Limb (tissue), 2 donors: Measurements from ENCODE around the gene CPZ.

Source experiments
- DNase-seq, 2 donors: peaks; one replicate each; pipeline ENCODE4 v3.0.0-alpha.2; 2016; ENCODE audit errors: extremely low spot score in 2 of 2

CPZ gene

DNA sequence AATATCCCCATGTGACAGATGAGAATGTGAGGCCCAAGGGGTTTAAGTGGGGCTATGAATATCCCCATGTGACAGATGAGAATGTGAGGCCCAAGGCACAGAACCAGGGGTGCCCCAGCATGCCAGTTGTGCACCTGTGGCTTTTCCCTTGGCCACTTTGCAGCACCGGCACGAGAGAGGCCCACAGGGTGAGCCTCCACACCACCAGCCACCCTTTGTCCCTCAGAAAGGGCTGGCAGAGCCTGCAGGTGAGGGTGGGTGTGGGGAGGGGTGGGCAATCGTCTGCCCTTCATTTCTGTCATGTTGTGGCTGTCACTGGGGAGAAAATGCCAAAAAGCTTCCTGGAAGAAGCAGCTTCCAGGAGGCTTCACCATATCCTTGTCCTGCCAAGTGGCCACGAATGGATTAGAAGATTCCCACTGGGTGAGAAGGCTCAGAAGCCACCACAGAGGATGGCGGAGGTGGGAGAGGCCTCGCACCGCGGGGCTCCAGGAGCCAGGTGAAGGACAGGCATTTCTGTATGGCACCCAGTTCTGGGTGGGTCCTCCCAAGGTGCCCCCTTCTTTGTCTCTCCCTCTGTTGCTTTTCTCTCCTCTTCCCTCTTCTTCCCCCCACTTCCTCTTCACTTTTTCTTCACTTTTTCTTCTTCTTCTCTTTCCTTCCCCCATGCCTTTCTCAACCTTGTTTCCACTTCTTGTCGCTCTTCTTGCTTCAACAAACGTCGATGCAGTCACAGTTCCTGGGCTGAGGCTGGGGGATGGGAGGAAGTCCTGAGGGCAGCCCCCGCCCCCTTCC lies 12.8 kb upstream of the CPZ start:
- peak in 1 of 2 donors; percentile 24 for DNase-seq

DNA sequence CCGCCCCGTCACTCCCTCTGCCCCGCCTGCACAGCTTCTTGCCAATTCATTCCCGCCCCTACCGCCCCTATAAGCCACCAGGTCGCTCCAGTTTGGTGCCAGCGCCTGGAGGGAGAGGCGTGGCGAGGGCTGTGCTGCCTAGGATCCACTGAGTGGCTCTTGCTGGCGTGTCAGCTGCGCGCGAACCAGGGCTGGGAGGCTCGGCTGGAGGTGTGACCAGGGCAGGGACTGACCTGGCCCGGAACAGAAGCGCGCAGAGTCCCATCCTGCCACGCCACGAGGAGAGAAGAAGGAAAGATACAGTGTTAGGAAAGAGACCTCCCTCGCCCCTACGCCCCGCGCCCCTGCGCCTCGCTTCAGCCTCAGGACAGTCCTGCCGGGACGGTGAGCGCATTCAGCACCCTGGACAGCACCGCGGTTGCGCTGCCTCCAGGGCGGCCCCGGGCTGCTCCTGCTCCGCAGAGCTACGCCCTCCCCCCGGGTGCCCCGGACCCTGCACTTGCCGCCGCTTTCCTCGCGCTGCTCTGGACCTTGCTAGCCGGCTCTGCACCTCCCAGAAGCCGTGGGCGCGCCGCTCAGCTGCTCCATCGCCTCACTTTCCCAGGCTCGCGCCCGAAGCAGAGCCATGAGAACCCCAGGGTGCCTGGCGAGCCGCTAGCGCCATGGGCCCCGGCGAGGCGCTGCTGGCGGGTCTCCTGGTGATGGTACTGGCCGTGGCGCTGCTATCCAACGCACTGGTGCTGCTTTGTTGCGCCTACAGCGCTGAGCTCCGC lies 12.1 kb upstream of the CPZ start, which contains the start of gene GPR78:
Gene GPR78 (plus strand): TSS at position 72 of the 773 bp plus-strand sequence. CDS start 591 bp downstream, at position 663.
- peak; percentile 63 to 86 for DNase-seq

DNA sequence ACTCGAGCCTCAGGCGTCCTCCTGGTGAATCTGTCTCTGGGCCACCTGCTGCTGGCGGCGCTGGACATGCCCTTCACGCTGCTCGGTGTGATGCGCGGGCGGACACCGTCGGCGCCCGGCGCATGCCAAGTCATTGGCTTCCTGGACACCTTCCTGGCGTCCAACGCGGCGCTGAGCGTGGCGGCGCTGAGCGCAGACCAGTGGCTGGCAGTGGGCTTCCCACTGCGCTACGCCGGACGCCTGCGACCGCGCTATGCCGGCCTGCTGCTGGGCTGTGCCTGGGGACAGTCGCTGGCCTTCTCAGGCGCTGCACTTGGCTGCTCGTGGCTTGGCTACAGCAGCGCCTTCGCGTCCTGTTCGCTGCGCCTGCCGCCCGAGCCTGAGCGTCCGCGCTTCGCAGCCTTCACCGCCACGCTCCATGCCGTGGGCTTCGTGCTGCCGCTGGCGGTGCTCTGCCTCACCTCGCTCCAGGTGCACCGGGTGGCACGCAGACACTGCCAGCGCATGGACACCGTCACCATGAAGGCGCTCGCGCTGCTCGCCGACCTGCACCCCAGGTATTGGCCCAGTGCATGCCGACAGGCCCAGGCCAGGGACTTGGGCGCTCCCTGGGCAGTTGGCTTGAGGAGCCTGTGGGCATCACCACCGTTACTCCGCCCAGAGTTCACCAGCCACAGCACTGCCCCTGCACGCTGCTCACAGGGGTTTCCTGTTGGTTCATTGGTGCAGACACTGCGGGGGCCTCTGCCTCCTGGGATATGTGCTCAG lies 11.3 kb upstream of the CPZ start:
- peak in 1 of 2 donors; percentile 18 for DNase-seq

DNA sequence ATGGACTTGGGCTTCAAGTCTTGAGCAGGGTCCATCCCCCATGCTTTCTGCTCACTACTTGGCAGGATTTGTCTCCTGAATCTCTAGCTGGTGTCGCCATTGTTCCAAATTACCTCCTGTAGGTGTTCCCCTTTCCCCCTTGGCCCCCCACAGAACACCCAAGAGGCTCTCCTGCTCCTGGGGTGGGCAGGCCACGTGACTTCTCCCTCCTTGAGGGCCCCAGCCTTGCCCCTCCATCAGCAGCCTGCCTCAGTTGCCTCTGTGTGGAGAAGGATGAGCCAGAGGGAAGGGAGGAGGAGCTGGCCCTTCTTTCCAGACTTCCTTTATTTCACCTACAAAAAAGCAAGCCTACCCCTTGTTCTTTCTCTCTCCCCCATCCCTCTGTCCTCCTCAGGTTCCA lies 10.5 kb upstream of the CPZ start:
- peak in 1 of 2 donors; percentile 12 for DNase-seq

DNA sequence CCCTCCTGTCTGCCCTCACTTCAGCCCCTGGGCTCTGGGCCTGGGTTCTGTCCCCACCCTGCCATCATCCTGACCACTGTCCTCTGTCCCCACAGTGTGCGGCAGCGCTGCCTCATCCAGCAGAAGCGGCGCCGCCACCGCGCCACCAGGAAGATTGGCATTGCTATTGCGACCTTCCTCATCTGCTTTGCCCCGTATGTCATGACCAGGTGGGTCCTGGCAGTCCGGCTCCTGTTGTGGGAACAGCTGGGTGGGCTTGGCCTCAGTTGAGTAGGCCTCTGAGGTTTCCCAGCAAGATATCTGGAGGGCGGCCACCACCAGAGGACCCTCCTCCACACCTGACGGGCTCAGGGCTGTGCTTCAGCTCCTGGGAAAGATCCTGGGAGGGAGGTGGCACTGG lies 10.1 kb upstream of the CPZ start:
- DNase-seq = peak in 1 of 2 donors; percentile 9

DNA sequence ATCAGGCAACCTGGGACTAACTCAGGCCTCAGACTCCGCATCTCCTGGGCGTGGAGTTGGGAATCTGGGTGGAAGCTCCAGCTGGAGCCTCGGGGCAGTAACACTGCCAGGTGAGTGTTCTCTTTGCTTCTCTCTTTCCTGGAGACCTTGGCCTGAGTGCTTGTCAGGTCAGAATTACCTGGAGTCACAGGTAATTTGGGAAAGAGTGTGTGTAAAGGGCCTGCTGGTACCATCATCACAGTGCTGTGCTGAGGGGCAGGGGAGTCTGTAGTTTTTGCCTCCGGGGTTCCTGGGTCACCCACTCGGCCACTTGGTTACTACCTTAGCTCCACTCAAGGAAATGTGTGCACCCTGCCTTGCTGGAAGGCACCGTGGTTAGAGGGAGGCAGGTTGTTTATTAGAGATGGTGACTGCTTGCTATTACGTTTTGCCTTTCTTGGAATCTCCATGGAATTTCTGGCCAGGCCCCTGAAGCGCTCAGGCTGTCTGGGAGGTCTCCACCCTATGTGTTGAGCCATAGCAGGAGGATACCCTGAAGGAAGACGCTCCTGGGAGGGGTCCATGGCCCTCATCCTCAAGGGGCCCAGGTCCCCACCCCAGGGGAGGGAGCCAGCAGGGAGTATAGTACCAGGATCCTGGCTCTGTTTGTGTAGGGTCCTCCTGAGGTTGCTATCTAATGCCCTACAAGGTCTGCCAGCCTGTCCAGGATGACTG lies 9.5 kb upstream of the CPZ start:
- peak in 1 of 2 donors; percentile 22 for DNase-seq

DNA sequence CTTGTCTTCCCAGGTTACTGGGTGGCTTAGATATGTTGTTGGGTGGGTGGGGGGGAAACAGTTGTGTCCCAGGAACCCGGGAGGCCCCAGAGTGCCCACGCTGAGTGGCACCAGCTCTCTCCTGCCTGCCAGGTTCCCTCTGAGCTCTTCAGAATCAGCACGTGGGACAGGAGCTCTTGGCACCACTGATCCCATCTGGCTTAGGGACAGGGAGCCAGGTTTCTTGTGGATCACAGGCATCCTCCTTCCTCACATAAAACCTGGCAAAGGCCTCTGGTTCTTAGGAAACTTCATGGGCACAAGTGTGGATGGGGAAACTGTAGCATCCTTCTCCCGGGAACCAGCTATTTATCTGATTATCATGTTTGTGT lies 8.9 kb upstream of the CPZ start:
- peak in 1 of 2 donors; percentile 1 for DNase-seq

DNA sequence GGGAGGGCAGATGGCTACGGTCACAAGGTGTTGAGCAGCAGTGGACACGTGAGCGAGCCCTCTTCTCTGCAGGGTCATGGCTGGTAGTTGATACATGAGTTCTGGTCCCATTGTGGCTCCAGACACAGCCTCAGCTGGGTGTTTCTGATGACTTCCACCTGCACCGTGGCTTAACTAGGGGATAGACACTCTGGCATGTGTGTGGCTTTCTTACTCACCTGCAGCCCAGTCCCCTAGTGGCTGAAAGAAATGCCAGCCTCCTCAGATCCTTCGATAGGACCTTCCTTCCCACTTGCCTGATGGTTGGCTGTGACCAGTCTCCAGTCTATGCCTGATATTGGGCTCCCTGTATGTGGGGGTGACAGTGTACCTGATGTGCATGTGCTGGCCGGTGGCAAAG lies 7.4 kb upstream of the CPZ start:
- DNase-seq = no peak

DNA sequence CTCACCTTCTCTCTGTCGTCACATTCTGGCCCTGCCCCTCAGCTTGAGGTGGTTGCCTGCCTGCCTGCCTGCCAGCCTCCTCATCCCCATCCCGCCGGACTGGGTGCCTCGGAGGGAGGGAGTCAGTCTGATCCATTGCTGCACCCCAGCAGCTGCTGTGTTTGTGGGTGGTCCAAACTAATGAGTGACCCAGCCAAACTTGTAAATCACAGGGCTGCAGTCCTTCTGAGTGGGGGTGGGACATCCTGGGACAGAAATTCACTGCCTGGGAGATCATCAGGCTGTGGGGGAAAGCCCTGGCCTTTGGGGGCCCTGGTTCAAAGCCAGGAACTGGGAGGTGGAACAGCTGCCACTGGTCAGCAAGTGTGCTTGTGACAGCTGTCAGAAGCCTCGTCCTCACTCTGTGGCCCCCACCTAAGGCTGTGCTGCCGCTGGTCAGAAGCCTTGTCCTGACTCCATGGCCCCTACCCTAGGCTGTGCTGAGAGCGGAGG lies 6.8 kb upstream of the CPZ start:
- no peak for DNase-seq

DNA sequence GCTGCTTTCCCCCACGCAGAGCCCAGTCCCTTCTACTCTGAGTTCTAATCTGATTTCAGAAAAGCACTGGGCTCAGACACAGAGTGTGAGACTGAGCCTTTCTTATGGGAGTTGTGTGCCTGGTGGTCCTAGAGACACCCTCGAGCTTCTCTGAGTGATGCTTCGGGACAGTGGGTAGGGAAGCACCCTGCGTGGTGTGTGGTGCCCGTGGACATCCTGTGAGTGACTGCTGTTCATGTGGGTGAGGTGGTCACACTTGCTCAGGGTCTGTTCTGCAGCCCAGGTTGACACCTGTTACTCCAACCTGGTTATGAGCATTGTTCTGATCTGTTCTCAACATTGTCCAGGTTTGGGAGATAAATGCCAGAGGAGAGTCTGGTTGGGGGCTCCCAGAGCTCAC lies 6.3 kb upstream of the CPZ start:
- DNase-seq = no peak

DNA sequence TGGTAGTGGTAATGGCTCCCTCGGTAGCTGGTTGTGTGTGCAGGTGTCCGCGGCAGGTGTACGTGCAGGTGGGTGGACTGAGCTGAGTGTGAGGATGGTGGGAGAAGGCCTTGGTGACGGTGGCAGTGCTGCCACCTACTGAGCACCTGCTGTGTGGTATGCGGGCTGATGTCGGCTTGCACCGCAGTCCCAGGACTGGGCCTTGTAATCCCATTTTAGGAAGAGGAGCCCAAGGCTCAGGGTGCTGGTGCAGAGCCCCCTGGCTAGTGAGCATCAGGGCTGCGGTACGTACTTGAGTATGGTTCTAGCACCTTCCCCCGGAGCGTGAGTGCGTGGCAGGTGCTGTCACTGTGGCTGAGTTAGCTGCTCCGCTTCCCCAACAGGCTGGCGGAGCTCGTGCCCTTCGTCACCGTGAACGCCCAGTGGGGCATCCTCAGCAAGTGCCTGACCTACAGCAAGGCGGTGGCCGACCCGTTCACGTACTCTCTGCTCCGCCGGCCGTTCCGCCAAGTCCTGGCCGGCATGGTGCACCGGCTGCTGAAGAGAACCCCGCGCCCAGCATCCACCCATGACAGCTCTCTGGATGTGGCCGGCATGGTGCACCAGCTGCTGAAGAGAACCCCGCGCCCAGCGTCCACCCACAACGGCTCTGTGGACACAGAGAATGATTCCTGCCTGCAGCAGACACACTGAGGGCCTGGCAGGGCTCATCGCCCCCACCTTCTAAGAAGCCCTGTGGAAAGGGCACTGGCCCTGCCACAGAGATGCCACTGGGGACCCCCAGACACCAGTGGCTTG lies 5.7 kb upstream of the CPZ start:
- no peak for DNase-seq

DNA sequence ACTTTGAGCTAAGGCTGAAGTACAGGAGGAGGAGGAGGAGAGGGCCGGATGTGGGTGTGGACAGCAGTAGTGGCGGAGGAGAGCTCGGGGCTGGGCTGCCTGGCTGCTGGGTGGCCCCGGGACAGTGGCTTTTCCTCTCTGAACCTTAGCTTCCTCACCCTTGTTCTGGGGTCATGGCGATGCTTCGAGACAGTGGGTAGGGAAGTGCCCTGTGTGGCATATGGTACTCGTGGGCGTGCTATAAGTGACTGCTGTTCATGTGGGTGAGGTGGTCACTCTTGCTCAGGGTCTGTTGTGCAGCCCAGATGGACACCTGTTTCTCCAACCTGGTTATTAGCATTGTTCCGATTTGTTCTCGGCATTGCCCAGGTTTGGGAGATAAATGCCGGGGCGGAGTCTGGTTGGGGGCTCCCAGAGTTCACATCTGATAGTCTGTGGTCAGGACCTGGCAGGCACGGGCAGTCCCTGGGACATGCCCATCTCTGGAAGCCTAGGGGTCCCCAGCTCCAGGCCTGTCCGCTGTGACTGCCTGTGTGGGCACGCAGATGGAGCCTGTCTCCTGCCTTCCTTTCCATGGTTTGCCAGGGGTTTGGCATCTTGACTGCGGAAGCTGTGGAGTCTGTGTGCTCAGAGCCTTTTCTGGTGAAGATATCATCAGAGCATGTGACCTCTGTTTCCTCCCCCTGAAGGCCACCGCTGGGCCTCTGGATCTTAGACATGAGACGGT lies 4.9 kb upstream of the CPZ start:
- DNase-seq = peak in 1 of 2 donors; percentile 8

DNA sequence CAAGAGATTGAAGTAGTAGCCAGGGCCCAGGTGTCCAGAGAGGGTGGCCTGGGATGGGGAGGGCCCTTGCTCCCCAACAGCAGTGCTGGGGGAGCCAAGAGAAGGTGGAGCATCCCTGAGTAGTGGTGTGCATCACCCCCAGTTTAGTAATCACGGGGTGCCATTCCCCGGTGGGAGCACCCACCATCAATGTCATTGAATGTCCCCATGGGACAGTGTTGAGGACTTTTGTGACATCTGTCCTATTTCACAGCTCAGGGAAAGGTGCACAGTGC lies 4.4 kb upstream of the CPZ start:
- no peak for DNase-seq

DNA sequence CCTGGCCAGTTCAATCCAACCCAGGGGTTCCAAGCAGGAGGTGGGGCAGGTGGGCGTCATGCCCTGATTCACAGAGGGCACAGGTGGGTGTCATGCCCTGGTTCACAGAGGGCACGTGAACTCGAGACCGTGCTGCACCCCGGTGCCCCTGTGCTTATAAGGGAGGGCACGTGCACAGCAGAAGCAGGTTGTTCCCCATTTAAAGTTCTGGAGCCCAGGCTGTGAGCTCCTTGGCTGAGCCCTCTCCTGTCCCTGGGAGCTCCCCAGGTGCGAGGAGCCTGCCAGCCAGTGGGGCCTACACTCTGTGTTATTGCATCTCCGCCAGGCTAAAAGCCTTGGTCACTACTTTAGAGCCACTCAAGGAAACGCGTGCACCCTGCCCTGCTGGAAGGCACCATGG lies 3.2 kb upstream of the CPZ start:
- DNase-seq = no peak

DNA sequence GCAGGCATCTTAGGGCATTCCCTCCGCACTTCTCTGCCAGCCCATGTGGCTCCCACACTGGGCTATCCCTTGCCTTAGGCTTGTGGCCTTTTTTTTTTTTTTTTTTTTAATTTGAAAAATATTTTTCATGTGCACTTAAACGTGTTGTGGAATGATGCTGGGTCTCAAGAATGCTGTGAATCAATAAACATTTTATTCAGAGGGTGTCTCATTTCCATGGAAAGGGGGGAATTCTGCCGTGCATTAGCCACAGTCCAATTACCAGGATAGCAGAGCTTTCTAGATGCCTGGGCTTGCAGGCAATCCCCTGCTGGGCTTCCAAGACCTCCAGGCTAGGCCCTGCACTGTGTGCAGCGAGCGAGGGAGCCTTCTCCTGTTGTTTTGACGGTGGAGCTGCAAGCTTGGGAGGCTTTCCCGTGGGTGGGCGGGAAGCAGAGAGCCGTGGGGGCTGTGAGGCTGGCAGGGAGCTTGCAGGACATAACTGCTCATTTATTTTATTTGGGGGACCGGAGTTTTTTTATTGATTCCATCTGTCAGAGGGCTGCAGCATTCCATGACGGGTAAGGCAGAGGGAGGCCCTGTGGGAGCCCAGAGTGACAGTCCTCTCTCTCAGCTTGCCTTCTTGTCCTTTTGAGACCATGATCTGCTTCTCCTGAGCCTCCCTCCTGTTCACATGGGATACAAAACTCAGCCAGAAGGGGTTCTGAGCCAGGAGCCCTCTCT lies 2.6 kb upstream of the CPZ start:
- DNase-seq = no peak

DNA sequence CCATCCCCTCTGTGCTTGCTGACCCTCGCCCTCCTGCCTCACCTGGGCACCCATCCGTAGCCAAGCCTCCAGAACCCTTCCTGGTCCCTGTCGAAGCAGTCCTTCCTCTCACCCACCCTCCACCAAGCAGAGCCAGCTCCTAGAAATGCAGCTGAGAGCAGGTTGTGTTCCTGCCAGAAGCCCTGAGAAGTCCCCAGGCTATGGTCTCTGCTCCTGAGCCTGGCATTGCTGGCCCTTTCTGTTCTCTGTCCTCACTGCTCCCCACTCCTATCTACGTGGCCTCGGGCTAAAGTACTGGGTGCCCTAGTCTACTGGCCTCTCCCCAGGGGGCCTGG lies 2.1 kb upstream of the CPZ start:
- DNase-seq = no peak

DNA sequence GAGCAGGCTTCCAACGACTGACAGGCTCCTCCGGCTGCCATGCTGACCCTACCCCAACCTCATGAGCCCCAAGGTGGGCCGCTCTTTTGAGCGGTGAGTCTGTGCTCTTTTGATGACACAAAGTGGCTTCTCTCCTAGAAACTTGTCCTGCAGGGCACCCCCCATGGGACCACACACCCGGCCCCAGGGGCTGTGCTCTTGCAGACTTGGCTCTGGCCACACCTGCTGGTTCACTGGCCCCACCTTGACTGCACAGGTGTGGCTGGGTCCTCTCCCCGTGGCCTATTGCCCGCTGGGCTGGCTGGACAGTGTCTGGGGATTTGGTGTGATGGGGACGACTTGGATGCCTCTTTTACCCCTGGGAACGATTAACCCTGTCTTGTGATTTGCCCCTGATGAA lies 1.5 kb upstream of the CPZ start:
- no peak for DNase-seq

DNA sequence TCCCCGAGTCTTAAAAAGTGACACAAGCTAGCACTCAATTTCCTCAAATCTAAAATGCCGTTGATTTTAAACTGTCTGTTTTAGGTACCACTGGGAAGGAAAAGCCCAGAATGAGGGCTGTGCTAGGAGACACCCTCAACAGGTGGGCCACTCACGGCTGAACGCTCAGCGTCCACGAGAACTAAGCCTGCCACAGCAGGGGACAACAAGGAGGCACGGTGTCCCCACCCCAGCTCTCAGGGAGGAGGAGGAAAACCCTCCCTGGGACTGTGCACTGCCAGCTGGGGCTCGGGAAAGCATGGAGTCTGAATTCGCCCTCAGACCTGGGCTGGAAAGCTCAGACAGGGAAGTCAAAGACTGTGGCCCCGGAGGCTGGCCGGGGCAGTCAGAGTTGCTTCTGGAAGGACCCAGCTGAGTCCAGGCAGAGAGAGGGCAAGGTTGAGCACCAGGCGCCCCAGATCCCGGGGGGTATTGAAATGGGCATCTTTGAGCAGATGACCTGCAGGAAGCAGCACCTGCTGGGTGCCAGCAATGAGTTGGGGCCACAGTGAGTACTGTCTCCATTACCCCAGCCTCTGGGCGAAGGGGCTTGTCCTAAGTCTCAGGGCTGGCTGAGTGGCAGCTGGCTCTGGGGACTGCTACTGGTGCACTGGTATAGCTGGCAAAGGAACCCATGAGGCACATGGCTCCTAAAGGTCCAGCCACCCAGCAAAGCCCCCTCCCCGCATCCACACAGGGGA lies 769 bp upstream of the CPZ start:
- DNase-seq = no peak
